Measurements from ENCODE around the gene ACTA2.

The ACTA2 gene

DNA sequence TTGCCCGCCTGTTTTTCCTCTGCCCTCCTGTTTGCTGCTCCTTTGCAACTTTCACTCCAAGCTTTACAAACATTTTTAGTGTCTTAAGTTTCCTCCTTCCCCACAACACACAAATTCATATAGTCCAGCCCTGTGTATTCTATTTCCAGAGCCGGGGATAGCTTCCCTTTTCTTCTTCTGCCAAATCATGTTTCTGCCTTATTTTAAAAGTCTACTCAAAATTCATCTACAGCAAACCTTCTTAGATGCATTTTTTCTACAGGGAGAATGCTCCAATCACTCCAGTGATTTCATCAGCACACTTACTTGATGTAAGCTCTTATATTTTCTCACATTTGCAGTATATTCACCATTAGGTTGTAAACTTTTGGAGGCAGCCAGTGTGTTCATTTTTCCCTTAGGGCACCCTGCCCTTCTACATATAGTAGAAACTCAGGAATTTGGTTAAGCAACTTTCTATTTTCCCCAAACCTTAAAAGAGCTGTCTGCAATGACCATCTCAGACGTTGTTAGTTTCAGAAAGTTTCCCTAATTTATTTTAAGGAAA, 12.4 kb upstream of the ACTA2 start:
- Histone ChIP-seq H3K27me3 (ENCODE audit: control insufficient read depth in 1 of 2, insufficient read depth in 2 of 2, low read length in 2 of 2) (no peaks in the 10 kb centered on the region), H3K27ac (ENCODE audit: low read depth, low read length) (no peak overlapping the region), H3K4me3 (ENCODE audit: low read depth in 1 of 2, low read length in 2 of 2) (no peak overlapping the region), H3K9ac (ENCODE audit: low read length) (no peak overlapping the region), H3K36me3 (ENCODE audit: insufficient read depth, low read length) (no peaks in the 10 kb centered on the region), H3K9me3 (ENCODE audit: low read length) (no peaks in the 10 kb centered on the region), H3K4me1 (ENCODE audit: insufficient read depth, low read length) (peaks cover 18% of the 10 kb centered on the region)

GRCh38 chr10:88964360-88964759, 11.8 kb upstream of the ACTA2 start:
- peaks cover 18% of the 10 kb centered on the region for H3K4me1 ChIP-seq (ENCODE audit: insufficient read depth, low read length)
- no peak overlapping the region for H3K4me3 ChIP-seq (ENCODE audit: low read depth in 1 of 2, low read length in 2 of 2)
- H3K27ac ChIP-seq (ENCODE audit: low read depth, low read length), result no peak overlapping the region
- H3K9ac ChIP-seq (ENCODE audit: low read length), result no peak overlapping the region
- H3K27me3 ChIP-seq (ENCODE audit: control insufficient read depth in 1 of 2, insufficient read depth in 2 of 2, low read length in 2 of 2), result no peaks in the 10 kb centered on the region
- H3K36me3 ChIP-seq (ENCODE audit: insufficient read depth, low read length), result no peaks in the 10 kb centered on the region
- no peaks in the 10 kb centered on the region for H3K9me3 ChIP-seq (ENCODE audit: low read length)

GRCh38 chr10:88963318-88963717, 10.7 kb upstream of the ACTA2 start:
- Histone ChIP-seq H3K36me3 (ENCODE audit: insufficient read depth, low read length) (no peaks in the 10 kb centered on the region), H3K27me3 (ENCODE audit: control insufficient read depth in 1 of 2, insufficient read depth in 2 of 2, low read length in 2 of 2) (no peaks in the 10 kb centered on the region), H3K27ac (ENCODE audit: low read depth, low read length) (no peak overlapping the region), H3K9me3 (ENCODE audit: low read length) (no peaks in the 10 kb centered on the region), H3K4me3 (ENCODE audit: low read depth in 1 of 2, low read length in 2 of 2) (no peak overlapping the region), H3K4me1 (ENCODE audit: insufficient read depth, low read length) (peaks cover 18% of the 10 kb centered on the region), H3K9ac (ENCODE audit: low read length) (no peak overlapping the region)

DNA sequence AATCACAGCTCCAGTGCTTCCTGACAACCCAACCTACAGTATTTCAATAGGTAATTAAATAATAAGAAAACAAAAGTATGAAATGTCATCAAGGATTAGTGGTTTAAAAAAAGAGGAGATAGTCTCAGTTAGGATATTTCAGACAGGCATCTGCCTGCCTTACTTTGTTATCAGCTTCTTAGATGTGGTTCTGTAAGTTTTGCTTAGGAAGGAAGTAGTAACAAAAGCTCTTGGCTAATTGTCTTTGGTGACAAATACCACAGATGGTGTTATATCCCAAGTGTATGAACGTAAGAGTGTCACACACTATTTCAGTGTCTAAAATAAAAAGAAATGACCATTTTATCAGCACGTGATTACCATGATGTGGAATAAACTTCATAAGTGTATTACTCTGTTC, 9.8 kb upstream of the ACTA2 start:
- Histone ChIP-seq H3K27me3 (ENCODE audit: control insufficient read depth in 1 of 2, insufficient read depth in 2 of 2, low read length in 2 of 2) (no peaks in the 10 kb centered on the region), H3K9me3 (ENCODE audit: low read length) (no peaks in the 10 kb centered on the region), H3K36me3 (ENCODE audit: insufficient read depth, low read length) (no peaks in the 10 kb centered on the region), H3K4me1 (ENCODE audit: insufficient read depth, low read length) (peaks cover 18% of the 10 kb centered on the region), H3K27ac (ENCODE audit: low read depth, low read length) (no peak overlapping the region), H3K9ac (ENCODE audit: low read length) (no peak overlapping the region), H3K4me3 (ENCODE audit: low read depth in 1 of 2, low read length in 2 of 2) (no peak overlapping the region)

DNA sequence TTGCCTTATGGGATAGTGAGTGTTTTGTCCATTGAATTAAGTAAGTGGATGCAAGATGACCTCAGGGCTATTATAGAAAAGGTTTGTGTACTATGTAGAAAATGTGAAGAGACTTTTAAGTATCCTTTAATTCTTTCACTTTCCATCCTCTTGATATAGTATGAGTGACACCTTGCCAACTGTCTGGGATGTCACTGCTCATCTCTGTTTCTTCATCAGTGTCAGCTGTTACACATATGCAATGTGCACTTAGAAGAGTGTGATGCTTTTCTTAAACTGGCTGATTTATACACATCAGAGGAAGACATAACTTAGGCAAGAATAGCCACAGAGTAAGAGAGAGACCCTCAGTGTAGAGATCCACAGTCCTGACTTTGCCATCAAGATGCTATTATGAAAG, 8.7 kb upstream of the ACTA2 start:
- no peak overlapping the region for H3K9ac ChIP-seq (ENCODE audit: low read length)
- H3K4me3 ChIP-seq (ENCODE audit: low read depth in 1 of 2, low read length in 2 of 2), result no peak overlapping the region
- H3K9me3 ChIP-seq (ENCODE audit: low read length), result no peaks in the 10 kb centered on the region
- H3K27ac ChIP-seq (ENCODE audit: low read depth, low read length), result no peak overlapping the region
- no peaks in the 10 kb centered on the region for H3K27me3 ChIP-seq (ENCODE audit: control insufficient read depth in 1 of 2, insufficient read depth in 2 of 2, low read length in 2 of 2)
- peaks cover 8% of the 10 kb centered on the region for H3K4me1 ChIP-seq (ENCODE audit: insufficient read depth, low read length)
- no peaks in the 10 kb centered on the region for H3K36me3 ChIP-seq (ENCODE audit: insufficient read depth, low read length)

DNA sequence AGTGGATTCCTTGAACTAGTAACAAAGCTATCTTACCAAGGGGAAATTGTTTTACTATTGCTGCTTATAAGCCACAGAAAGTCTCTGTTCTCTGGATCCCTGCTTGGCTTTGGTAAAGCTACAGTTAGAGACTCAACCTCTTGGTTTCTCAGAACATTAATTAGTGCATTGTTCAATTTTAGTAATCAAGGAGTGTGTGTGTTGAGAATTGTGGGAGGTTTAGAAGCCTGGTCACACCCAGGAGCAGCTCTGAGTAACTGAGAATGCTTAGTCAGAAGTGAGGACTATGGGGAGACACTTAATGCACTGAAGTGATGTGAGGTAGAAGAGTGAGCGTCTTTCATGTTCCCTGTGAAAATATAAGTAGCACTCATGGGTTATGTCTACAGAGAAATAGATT, 8.2 kb upstream of the ACTA2 start:
- Histone ChIP-seq H3K9me3 (ENCODE audit: low read length) (no peaks in the 10 kb centered on the region), H3K27ac (ENCODE audit: low read depth, low read length) (no peak overlapping the region), H3K4me3 (ENCODE audit: low read depth in 1 of 2, low read length in 2 of 2) (no peak overlapping the region), H3K36me3 (ENCODE audit: insufficient read depth, low read length) (no peaks in the 10 kb centered on the region), H3K9ac (ENCODE audit: low read length) (no peak overlapping the region), H3K27me3 (ENCODE audit: control insufficient read depth in 1 of 2, insufficient read depth in 2 of 2, low read length in 2 of 2) (no peaks in the 10 kb centered on the region), H3K4me1 (ENCODE audit: insufficient read depth, low read length) (peaks cover 5% of the 10 kb centered on the region)

DNA sequence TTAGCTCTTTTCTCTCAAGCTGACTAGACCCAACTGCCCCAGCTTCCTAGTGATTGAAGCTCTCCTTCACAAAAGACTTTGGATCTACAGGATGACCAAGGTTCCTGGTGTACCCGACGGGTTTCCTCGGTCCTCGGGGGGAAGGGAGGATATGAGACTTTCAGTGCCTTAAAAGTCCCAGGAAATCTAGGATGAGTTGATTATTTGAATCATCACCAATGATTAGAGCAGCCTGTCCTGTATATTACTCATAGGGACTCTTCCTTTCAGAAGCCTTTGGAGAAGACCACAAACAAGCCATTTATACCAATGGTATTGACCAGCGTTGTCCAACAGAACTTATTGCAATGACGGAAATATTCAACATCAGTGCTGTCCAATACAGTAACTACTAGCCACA, 6.1 kb upstream of the ACTA2 start:
- Histone ChIP-seq H3K9me3 (ENCODE audit: low read length) (no peaks in the 10 kb centered on the region), H3K4me1 (ENCODE audit: insufficient read depth, low read length) (peaks cover 21% of the 10 kb centered on the region), H3K27me3 (ENCODE audit: control insufficient read depth in 1 of 2, insufficient read depth in 2 of 2, low read length in 2 of 2) (no peaks in the 10 kb centered on the region), H3K36me3 (ENCODE audit: insufficient read depth, low read length) (no peaks in the 10 kb centered on the region), H3K4me3 (ENCODE audit: low read depth in 1 of 2, low read length in 2 of 2) (no peak overlapping the region), H3K9ac (ENCODE audit: low read length) (no peak overlapping the region), H3K27ac (ENCODE audit: low read depth, low read length) (no peak overlapping the region)

GRCh38 chr10:88957381-88957780, 4.8 kb upstream of the ACTA2 start:
- H3K9me3 ChIP-seq (ENCODE audit: low read length), result no peaks in the 10 kb centered on the region
- no peaks in the 10 kb centered on the region for H3K36me3 ChIP-seq (ENCODE audit: insufficient read depth, low read length)
- H3K4me1 ChIP-seq (ENCODE audit: insufficient read depth, low read length), result peaks cover 30% of the 10 kb centered on the region
- H3K27me3 ChIP-seq (ENCODE audit: control insufficient read depth in 1 of 2, insufficient read depth in 2 of 2, low read length in 2 of 2), result no peaks in the 10 kb centered on the region
- H3K9ac ChIP-seq (ENCODE audit: low read length), result no peak overlapping the region
- H3K4me3 ChIP-seq (ENCODE audit: low read depth in 1 of 2, low read length in 2 of 2), result no peak overlapping the region
- H3K27ac ChIP-seq (ENCODE audit: low read depth, low read length), result no peak overlapping the region

GRCh38 chr10:88954458-88955083, 2.0 kb upstream of the ACTA2 start:
- Histone ChIP-seq H3K4me1 (ENCODE audit: insufficient read depth, low read length) (peaks cover 30% of the 10 kb centered on the region), H3K4me3 (ENCODE audit: low read depth in 1 of 2, low read length in 2 of 2) (no peak overlapping the region), H3K27ac (ENCODE audit: low read depth, low read length) (peak overlapping the region; percentile 93)

GRCh38 chr10:88953662-88954061, 1.1 kb upstream of the ACTA2 start:
- Histone ChIP-seq H3K9me3 (ENCODE audit: low read length) (no peaks in the 10 kb centered on the region), H3K4me3 (ENCODE audit: low read depth in 1 of 2, low read length in 2 of 2) (peak overlapping the region in 1 of 2 donors; percentile 87), H3K9ac (ENCODE audit: low read length) (no peak overlapping the region), H3K4me1 (ENCODE audit: insufficient read depth, low read length) (peaks cover 30% of the 10 kb centered on the region), H3K27me3 (ENCODE audit: control insufficient read depth in 1 of 2, insufficient read depth in 2 of 2, low read length in 2 of 2) (no peaks in the 10 kb centered on the region), H3K36me3 (ENCODE audit: insufficient read depth, low read length) (peaks cover 5% of the 10 kb centered on the region), H3K27ac (ENCODE audit: low read depth, low read length) (peak overlapping the region; percentile 93)

More at GRCh38 chr10:88954458-88955083, 2.0 kb upstream of the ACTA2 start:
- no peaks in the 10 kb centered on the region for H3K9me3 ChIP-seq (ENCODE audit: low read length)
- no peaks in the 10 kb centered on the region for H3K27me3 ChIP-seq (ENCODE audit: control insufficient read depth in 1 of 2, insufficient read depth in 2 of 2, low read length in 2 of 2)
- H3K36me3 ChIP-seq (ENCODE audit: insufficient read depth, low read length), result no peaks in the 10 kb centered on the region
- no peak overlapping the region for H3K9ac ChIP-seq (ENCODE audit: low read length)

DNA sequence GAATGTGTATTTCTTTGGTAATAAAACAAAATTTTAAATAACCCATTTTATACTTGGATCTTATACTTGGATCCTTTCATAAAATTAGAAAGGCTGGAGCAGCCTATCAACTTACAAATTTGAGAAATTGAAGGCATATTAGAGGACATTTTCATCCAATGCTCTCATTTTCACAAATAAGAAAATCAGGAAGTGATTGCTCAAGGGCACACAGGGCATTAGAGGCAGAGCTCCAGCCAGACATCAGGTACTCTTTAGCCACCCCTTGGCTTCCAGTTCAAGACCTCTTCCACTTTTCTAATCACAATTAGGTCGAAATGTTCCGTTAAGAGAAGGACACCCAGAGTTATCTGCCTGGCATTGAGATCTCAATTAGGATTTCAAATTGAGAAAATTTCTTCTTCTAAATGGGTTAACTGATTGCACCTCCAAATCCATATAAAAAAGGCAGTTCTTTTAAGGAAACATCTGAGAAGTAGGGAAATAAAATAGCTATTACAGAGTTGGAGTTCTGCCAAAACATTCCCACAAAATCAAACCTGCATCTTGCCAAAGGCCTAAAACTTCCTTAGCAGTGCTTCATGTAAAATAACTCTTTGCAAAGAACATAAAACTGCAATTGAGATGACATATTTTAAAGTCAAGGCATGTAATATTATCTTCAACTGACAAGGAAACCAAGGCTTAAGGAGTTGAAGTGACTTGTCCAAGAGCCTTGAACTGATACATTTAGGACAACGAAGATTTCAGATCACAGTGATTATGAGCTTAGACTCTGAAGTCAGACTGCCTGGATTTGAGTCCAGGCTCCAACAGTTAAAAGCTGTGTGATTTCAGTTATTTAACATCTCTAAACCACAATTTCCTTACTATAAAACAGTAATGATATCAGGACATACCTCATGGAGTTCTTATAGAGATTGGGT, 2.4 kb downstream of the ACTA2 start:
- peak overlapping the region; percentile 98 for H3K9ac ChIP-seq (ENCODE audit: low read length)
- H3K9me3 ChIP-seq (ENCODE audit: low read length), result no peaks in the 10 kb centered on the region
- peak overlapping the region; percentile 93 for H3K27ac ChIP-seq (ENCODE audit: low read depth, low read length)
- peak overlapping the region; percentile 41 to 87 for H3K4me3 ChIP-seq (ENCODE audit: low read depth in 1 of 2, low read length in 2 of 2)
- H3K36me3 ChIP-seq (ENCODE audit: insufficient read depth, low read length), result peaks cover 34% of the 10 kb centered on the region
- no peaks in the 10 kb centered on the region for H3K27me3 ChIP-seq (ENCODE audit: control insufficient read depth in 1 of 2, insufficient read depth in 2 of 2, low read length in 2 of 2)
- H3K4me1 ChIP-seq (ENCODE audit: insufficient read depth, low read length), result peaks cover 43% of the 10 kb centered on the region

All from muscle layer of colon (tissue), 2 donors.